A549 (cell line): ENCODE data around the gene SPC24.

Experiments
- CTCF ChIP-seq: fragments of >200 bp; sonication (Bioruptor Twin); formaldehyde crosslinking; IDR thresholded peaks from 3 replicates; pipeline ENCODE4 v1.5.1; 2016
- EHMT2 ChIP-seq: fragments of 200-600 bp; sonication (generic); IDR thresholded peaks from 2 replicates; pipeline ENCODE4 v1.6.1; 2016; ENCODE audit warnings: antibody characterized with exemption, low read depth, mild to moderate bottlenecking, moderate library complexity
- ELK1 ChIP-seq: fragments of 150-350 bp; IDR thresholded peaks from 2 replicates; pipeline ENCODE4 v1.6.1; 2014; ENCODE audit warnings: low read depth, mild to moderate bottlenecking, low read length
- ESRRA ChIP-seq: fragments of 150-350 bp; IDR thresholded peaks from 2 replicates; pipeline ENCODE4 v1.6.1; 2014; ENCODE audit warnings: mild to moderate bottlenecking, low read length, borderline replicate concordance
- GATA3 ChIP-seq: IDR thresholded peaks from 2 replicates; pipeline ENCODE4 v1.6.1; 2012; ENCODE audit warnings: borderline replicate concordance
- JUN ChIP-seq, 2 experiments: fragments of >200 bp; sonication (Bioruptor Twin); formaldehyde crosslinking; IDR thresholded peaks; 2 replicates in 1 of 2; 3 replicates in 1 of 2; pipeline ENCODE4 v1.6.1; 2016 to 2017
- MYC ChIP-seq: IDR thresholded peaks from 2 replicates; pipeline ENCODE4 v1.6.1; 2012; ENCODE audit warnings: mild to moderate bottlenecking, inconsistent platforms, low read length, improper control_type of control experiment, borderline replicate concordance
- NPAS2 ChIP-seq: fragments of 250-450 bp; sonication (Bioruptor Pico); IDR thresholded peaks from 2 replicates; pipeline ENCODE4 v1.8.0; 2022; ENCODE audit warnings: mild to moderate bottlenecking, moderate library complexity, borderline replicate concordance
- PHF8 ChIP-seq: fragments of 200-600 bp; sonication (generic); IDR thresholded peaks from 2 replicates; pipeline ENCODE4 v1.6.1; 2016; ENCODE audit warnings: low read depth, mild to moderate bottlenecking, antibody characterized with exemption, moderate library complexity, borderline replicate concordance
- POLR2A ChIP-seq: IDR thresholded peaks from 2 replicates; pipeline ENCODE4 v1.6.1; 2012; ENCODE audit warnings: mild to moderate bottlenecking, low read length
- REST ChIP-seq: fragments of 200-600 bp; sonication (generic); IDR thresholded peaks from 2 replicates; pipeline ENCODE4 v1.6.1; 2016; ENCODE audit warnings: antibody characterized with exemption, mild to moderate bottlenecking, moderate library complexity
- SMC3 ChIP-seq: fragments of >200 bp; sonication (Bioruptor Twin); formaldehyde crosslinking; IDR thresholded peaks from 3 replicates; pipeline ENCODE4 v1.6.1; 2018; ENCODE audit warnings: inconsistent platforms

- TF ChIP-seq CTCF: no peak
- TF ChIP-seq NPAS2 (CRISPR knock-in tag): no peak
- TF ChIP-seq EHMT2: no peak
- TF ChIP-seq ESRRA: no peak
- TF ChIP-seq GATA3: no peak
- TF ChIP-seq ELK1: no peak
- no peak for TF ChIP-seq PHF8
- TF ChIP-seq MYC: no peak
- no peak for TF ChIP-seq POLR2A
- TF ChIP-seq REST: no peak
- no peak for TF ChIP-seq JUN (IDR thresholded peaks at IDR 0.05)
- no peak for TF ChIP-seq SMC3
Observed at GRCh38 chr19:11199517-11199916, 43.9 kb upstream of the SPC24 start.
